C4-2B (cell line): ENCODE results near the gene TSPAN14.

Experiments
- H3K27ac ChIP-seq: fragments of 450-650 bp; 2 replicates; pipeline ENCODE4 v1.5.1; 2017
- CTCF ChIP-seq: fragments of 450-650 bp; conservative IDR thresholded peaks from 2 replicates; pipeline ENCODE4 v1.5.1; 2017; ENCODE audit warnings: mild to moderate bottlenecking
- ZFX ChIP-seq: fragments of 450-650 bp; IDR thresholded peaks from 2 replicates; pipeline ENCODE4 v1.6.1; 2017

Gene TSPAN14

GRCh38 chr10:80518807-80519360, 64.8 kb downstream of the TSPAN14 start:
- no peak overlapping the region for H3K27ac ChIP-seq
- TF ChIP-seq ZFX (no peak), CTCF (no peak)

- no peak overlapping the region for H3K27ac ChIP-seq
- TF ChIP-seq ZFX = no peak
- TF ChIP-seq CTCF = no peak
Observed at GRCh38 chr10:80519936-80520650, 66.0 kb downstream of the TSPAN14 start.

- TF ChIP-seq CTCF (no peak), ZFX (no peak)
- H3K27ac ChIP-seq = no peak overlapping the region
Observed at GRCh38 chr10:80520661-80521470, 66.8 kb downstream of the TSPAN14 start.

GRCh38 chr10:80522756-80523363, 68.8 kb downstream of the TSPAN14 start:
- TF ChIP-seq CTCF = no peak
- no peak for TF ChIP-seq ZFX
- no peak overlapping the region for H3K27ac ChIP-seq

- no peak for TF ChIP-seq CTCF
- TF ChIP-seq ZFX = no peak
- H3K27ac ChIP-seq = no peak overlapping the region
Observed at GRCh38 chr10:80523773-80524172, 69.7 kb downstream of the TSPAN14 start.

- no peak overlapping the region for H3K27ac ChIP-seq
- TF ChIP-seq ZFX = no peak
- TF ChIP-seq CTCF = no peak
Observed at GRCh38 chr10:80524190-80524909, 70.2 kb downstream of the TSPAN14 start.
